Glutamatergic neuron (in vitro differentiated cells): Measurements from ENCODE around the gene ATP6V1D. TPM values are rescaled to one million over a fixed set of nuclear protein-coding genes. Genes with fewer than 3 reads are reported as not detected.

ENCODE experiments used
- DNase-seq: peaks from one replicate; pipeline ENCODE4 v3.0.0; 2022
- H3K27ac Mint-ChIP-seq: one replicate; pipeline ENCODE4 v1.8.0; 2020; ENCODE audit warnings: mild to moderate bottlenecking, mixed read lengths, inconsistent platforms; ENCODE audit not compliant: unreplicated experiment
- H3K27me3 Mint-ChIP-seq: one replicate; pipeline ENCODE4 v1.8.0; 2020; ENCODE audit warnings: mild to moderate bottlenecking, moderate library complexity, mixed read lengths, inconsistent platforms; ENCODE audit not compliant: unreplicated experiment
- H3K36me3 Mint-ChIP-seq: one replicate; pipeline ENCODE4 v1.8.0; 2020; ENCODE audit warnings: mild to moderate bottlenecking, mixed read lengths, inconsistent platforms; ENCODE audit not compliant: unreplicated experiment
- H3K4me1 Mint-ChIP-seq: one replicate; pipeline ENCODE4 v1.8.0; 2020; ENCODE audit warnings: mild to moderate bottlenecking, low read depth, mixed read lengths, inconsistent platforms; ENCODE audit not compliant: unreplicated experiment
- H3K4me3 Mint-ChIP-seq: one replicate; pipeline ENCODE4 v1.8.0; 2020; ENCODE audit warnings: mild to moderate bottlenecking, mixed read lengths, inconsistent platforms; ENCODE audit not compliant: unreplicated experiment
- H3K9me3 Mint-ChIP-seq: one replicate; pipeline ENCODE4 v1.8.0; 2020; ENCODE audit warnings: mild to moderate bottlenecking, moderate library complexity, mixed read lengths, inconsistent platforms; ENCODE audit not compliant: unreplicated experiment
- CTCF ChIP-seq: fragments of 200-600 bp; sonication (generic); IDR thresholded peaks from one replicate; pipeline ENCODE4 v1.5.0; 2021; ENCODE audit not compliant: partially characterized antibody, unreplicated experiment
- total RNA-seq: library from RNA; stranded (reverse); fragmentation: NEBNext Ultra II Directional; extraction: Animal tissue kit (Norgen Biotek cat#: 25700); gene quantifications from one replicate; pipeline ENCODE4 v1.2.1, GENCODE V29; 2021; ENCODE audit not compliant: unreplicated experiment

The ATP6V1D gene
- total RNA-seq, 1 donor from 2014 or later = 108 TPM

GRCh38 chr14:67371247-67372148 is 11.9 kb upstream of the ATP6V1D start:
- no peak for DNase-seq
- Mint-ChIP-seq H3K9me3 (no peaks in the 10 kb centered on the region), H3K27me3 (no peaks in the 10 kb centered on the region), H3K27ac (no peak overlapping the region), H3K36me3 (peaks cover 5% of the 10 kb centered on the region), H3K4me1 (no peaks in the 10 kb centered on the region), H3K4me3 (no peak overlapping the region)
- no peak for TF ChIP-seq CTCF

- Mint-ChIP-seq H3K9me3 (no peaks in the 10 kb centered on the region), H3K27ac (no peak overlapping the region), H3K4me3 (no peak overlapping the region), H3K4me1 (no peaks in the 10 kb centered on the region), H3K27me3 (no peaks in the 10 kb centered on the region), H3K36me3 (peaks cover 6% of the 10 kb centered on the region)
- DNase-seq = no peak
- TF ChIP-seq CTCF = no peak
These were observed 11.2 kb upstream of the ATP6V1D start for GRCh38 chr14:67370830-67371229.

GRCh38 chr14:67365476-67365875 is 5.9 kb upstream of the ATP6V1D start:
- Mint-ChIP-seq H3K9me3 (no peaks in the 10 kb centered on the region), H3K4me3 (no peak overlapping the region), H3K27me3 (no peaks in the 10 kb centered on the region), H3K36me3 (peaks cover 6% of the 10 kb centered on the region), H3K4me1 (peaks cover 5% of the 10 kb centered on the region), H3K27ac (no peak overlapping the region)
- DNase-seq = no peak
- TF ChIP-seq CTCF = no peak

GRCh38 chr14:67360470-67361206 is 1.0 kb upstream of the ATP6V1D start:
- H3K36me3 Mint-ChIP-seq = no peaks in the 10 kb centered on the region
- no peak for DNase-seq
- peaks cover 6% of the 10 kb centered on the region for H3K27me3 Mint-ChIP-seq
- H3K4me3 Mint-ChIP-seq = peak overlapping the region; percentile 99
- peak overlapping the region; percentile 86 for H3K27ac Mint-ChIP-seq
- TF ChIP-seq CTCF = no peak
- peaks cover 12% of the 10 kb centered on the region for H3K9me3 Mint-ChIP-seq
- peaks cover 13% of the 10 kb centered on the region for H3K4me1 Mint-ChIP-seq
